Transverse colon (tissue), 4 donors: ENCODE measurements around the gene GJA1. TPM values are rescaled to one million over a fixed set of nuclear protein-coding genes. Genes with fewer than 3 reads are reported as not detected.

Source experiments
- DNase-seq: peaks from one replicate; pipeline ENCODE4 v3.0.0-alpha.2; 2019
- H3K27ac ChIP-seq, 4 donors: fragments of 200-600 bp; sonication (generic); 2 replicates each; pipeline ENCODE4 v1.5.1; 2016 to 2018; ENCODE audit warnings: inconsistent platforms in 4 of 4
- H3K27me3 ChIP-seq: fragments of 200-600 bp; sonication (generic); 2 replicates; pipeline ENCODE4 v1.5.1; 2017; ENCODE audit warnings: inconsistent platforms
- H3K36me3 ChIP-seq, 4 donors: fragments of 200-600 bp; sonication (generic); 2 replicates each; pipeline ENCODE4 v1.5.1; 2017 to 2019; ENCODE audit warnings: inconsistent platforms in 4 of 4
- H3K4me1 ChIP-seq, 4 donors: fragments of 200-600 bp; sonication (generic); 2 replicates each; pipeline ENCODE4 v1.5.1; 2017 to 2020; ENCODE audit warnings: inconsistent platforms in 4 of 4
- H3K4me3 ChIP-seq, 4 donors: fragments of 200-600 bp; sonication (generic); 1 replicate in 1 of 4; 2 replicates in 3 of 4; pipeline versions ENCODE4 v1.5.1 to v1.6.1; 2017 to 2019; ENCODE audit warnings: inconsistent platforms in 4 of 4
- H3K9me3 ChIP-seq, 2 donors: fragments of 200-600 bp; sonication (generic); 2 replicates each; pipeline ENCODE4 v1.5.1; 2017 to 2019; ENCODE audit warnings: inconsistent platforms in 2 of 2
- CTCF ChIP-seq, 5 experiments: fragments of 200-600 bp in 3 of 5; fragments of 450-650 bp in 2 of 5; sonication (generic) in 3 of 5; IDR thresholded peaks; 1 replicate in 2 of 5; 2 replicates in 3 of 5; pipeline ENCODE4 v1.5.1; 2016 to 2017; ENCODE audit warnings: antibody characterized with exemption in 5 of 5, inconsistent platforms in 3 of 5, mild to moderate bottlenecking in 2 of 5, moderate library complexity in 1 of 5
- EP300 ChIP-seq: sonication (generic); formaldehyde crosslinking; IDR thresholded peaks from one replicate; pipeline ENCODE4 v1.6.1; 2017; ENCODE audit warnings: antibody characterized with exemption, low read depth
- POLR2A ChIP-seq: fragments of 450-650 bp; IDR thresholded peaks from one replicate; pipeline ENCODE4 v1.6.1; 2016; ENCODE audit warnings: antibody characterized with exemption, mild to moderate bottlenecking, moderate library complexity
- POLR2AphosphoS5 ChIP-seq, 3 donors: sonication (generic); formaldehyde crosslinking; IDR thresholded peaks; one replicate each; pipeline ENCODE4 v1.6.1; 2016; ENCODE audit warnings: antibody characterized with exemption in 3 of 3
- WGBS, 2 donors: methylation state at CpG; one replicate each; pipeline ENCODE4 v1.1.5; 2018; ENCODE audit warnings: low coverage in 1 of 2; 5-methylcytosine and 5-hydroxymethylcytosine counted together
- in situ Hi-C, 4 donors: fragments of 200-750 bp; cut with MboI; loops; one replicate each; pipeline versions ENCODE4 v1.15.0 to v1.15.1; 2017; ENCODE audit warnings: low sequenced_read_pairs in 3 of 4, low pct_ligation_motif_present in 1 of 4, low pct_unique_long_range_greater_than_20kb in 1 of 4
- intact Hi-C: fragments of 100-400 bp; cut with DNase I; formaldehyde crosslinking; loops from one replicate; pipeline ENCODE4 v1.15.1; 2023; ENCODE audit warnings: low total_unique reads
- total RNA-seq, 4 donors: library from RNA; depleted of rRNA; stranded (reverse); fragments of >200 nt; gene quantifications; one replicate each; pipeline ENCODE4 v1.1.0, GENCODE V29; 2016

GJA1 gene
- total RNA-seq, 4 donors from 2014 or later, result 3.5 to 12.2 (median 7.8) TPM

DNA sequence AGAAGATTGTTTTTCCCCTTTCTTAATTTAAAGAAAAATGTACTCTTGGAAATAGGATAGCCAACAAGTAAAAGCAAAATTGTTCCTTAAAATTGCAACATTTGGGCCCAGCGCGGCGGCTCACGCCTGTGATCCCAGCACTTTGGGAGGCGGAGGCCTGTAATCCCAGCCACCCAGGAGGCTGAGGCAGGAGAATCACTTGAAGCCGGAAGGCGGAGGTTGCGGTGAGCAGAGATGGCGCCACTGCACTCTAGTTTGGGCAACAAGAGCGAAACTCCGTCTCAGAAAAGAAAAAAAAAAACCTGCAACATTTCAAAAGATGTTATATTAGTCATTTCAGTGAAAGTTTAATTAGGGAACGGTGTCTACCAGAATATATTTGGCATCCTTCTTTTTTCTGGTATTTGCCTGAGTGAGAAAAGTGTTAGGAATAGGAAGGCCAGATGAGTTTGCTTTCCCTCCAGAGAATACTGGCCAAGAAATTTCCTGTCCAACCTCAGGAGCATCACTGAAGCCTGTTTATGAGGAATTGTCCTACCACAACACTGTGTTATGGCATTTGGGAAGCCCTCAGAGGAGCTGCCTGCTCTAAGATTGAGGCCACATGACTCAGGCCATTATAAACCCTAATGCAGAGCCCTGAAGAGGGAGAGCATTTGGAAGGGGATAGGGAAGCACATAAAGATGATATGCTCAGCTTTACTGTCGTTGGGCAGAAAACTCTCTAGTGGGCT is 1.2 kb upstream of the GJA1 start:
- intact Hi-C loops (loop anchor here (5.0 kb wide), 1 partner anchor 598 kb away; no protein-coding TSS in a partner anchor), in situ Hi-C loops (loop anchor here in 3 of 4 donors (25.0 kb wide), 1 partner anchor 603 kb away; no protein-coding TSS in a partner anchor)
- DNase-seq, result no peak
- peaks cover 48% of the 10 kb centered on the region for H3K27me3 ChIP-seq
- H3K27ac ChIP-seq, result no peak overlapping the region
- H3K4me1 ChIP-seq, result peaks cover 0 to 14% (median 6%) of the 10 kb centered on the region in 4 donors
- H3K36me3 ChIP-seq, result no peaks in the 10 kb centered on the region
- 82 to 88% methylated on average over 11 to 13 of the region's 13 CpGs for WGBS, 2 donors
- no peak overlapping the region for H3K4me3 ChIP-seq
- TF ChIP-seq POLR2A (no peak), CTCF (IDR thresholded peaks at IDR 0.05) (no peak), EP300 (no peak), POLR2AphosphoS5 (IDR thresholded peaks at IDR 0.05) (no peak)
- H3K9me3 ChIP-seq, result no peaks in the 10 kb centered on the region

DNA sequence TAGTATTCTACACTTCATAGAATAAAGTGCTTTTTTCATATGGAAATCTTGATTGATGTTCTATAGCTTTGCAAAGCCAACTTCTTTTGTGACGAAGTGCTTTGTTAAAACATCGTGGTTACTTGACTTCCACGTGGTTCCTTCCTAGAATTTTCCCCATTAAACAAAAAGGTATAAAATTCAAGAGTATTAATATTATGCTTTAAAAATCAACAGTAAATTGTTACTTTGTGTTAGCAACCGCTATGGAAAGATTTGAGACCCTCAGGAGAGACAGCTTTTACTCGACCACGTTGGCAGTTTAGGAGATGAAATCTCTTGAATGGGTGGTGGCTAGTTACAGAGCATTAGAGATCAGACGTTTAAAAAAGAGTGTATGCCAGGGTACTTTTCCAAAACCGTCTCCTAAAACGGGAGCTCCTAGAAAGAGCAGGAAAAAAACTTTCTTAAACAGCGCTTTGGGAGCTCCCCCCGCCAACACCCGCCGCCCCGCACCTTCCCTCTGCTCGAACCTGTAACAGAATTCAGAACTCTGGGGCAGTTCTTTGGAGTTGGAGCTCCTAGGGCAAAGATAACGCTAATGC is 920 bp downstream of the GJA1 start:
- Histone ChIP-seq H3K27me3 (peaks cover 56% of the 10 kb centered on the region), H3K4me1 (peaks cover 0 to 14% (median 6%) of the 10 kb centered on the region in 4 donors), H3K36me3 (no peaks in the 10 kb centered on the region), H3K9me3 (no peaks in the 10 kb centered on the region), H3K4me3 (peak overlapping the region in 3 of 4 donors; percentile 31 to 55 (median 38)), H3K27ac (peak overlapping the region; percentile 39 to 74 (median 62))
- 9 to 12% methylated on average over 9 to 16 of the region's 16 CpGs for WGBS, 2 donors
- intact Hi-C loops, result no loop called here
- no peak for TF ChIP-seq EP300
- no peak for TF ChIP-seq POLR2A
- TF ChIP-seq CTCF (IDR thresholded peaks at IDR 0.05), result no peak
- no peak for TF ChIP-seq POLR2AphosphoS5 (IDR thresholded peaks at IDR 0.05)
- in situ Hi-C loops, result loop anchor here in 3 of 4 donors (25.0 kb wide), 1 partner anchor 601 kb away; no protein-coding TSS in a partner anchor
- no peak for DNase-seq

DNA sequence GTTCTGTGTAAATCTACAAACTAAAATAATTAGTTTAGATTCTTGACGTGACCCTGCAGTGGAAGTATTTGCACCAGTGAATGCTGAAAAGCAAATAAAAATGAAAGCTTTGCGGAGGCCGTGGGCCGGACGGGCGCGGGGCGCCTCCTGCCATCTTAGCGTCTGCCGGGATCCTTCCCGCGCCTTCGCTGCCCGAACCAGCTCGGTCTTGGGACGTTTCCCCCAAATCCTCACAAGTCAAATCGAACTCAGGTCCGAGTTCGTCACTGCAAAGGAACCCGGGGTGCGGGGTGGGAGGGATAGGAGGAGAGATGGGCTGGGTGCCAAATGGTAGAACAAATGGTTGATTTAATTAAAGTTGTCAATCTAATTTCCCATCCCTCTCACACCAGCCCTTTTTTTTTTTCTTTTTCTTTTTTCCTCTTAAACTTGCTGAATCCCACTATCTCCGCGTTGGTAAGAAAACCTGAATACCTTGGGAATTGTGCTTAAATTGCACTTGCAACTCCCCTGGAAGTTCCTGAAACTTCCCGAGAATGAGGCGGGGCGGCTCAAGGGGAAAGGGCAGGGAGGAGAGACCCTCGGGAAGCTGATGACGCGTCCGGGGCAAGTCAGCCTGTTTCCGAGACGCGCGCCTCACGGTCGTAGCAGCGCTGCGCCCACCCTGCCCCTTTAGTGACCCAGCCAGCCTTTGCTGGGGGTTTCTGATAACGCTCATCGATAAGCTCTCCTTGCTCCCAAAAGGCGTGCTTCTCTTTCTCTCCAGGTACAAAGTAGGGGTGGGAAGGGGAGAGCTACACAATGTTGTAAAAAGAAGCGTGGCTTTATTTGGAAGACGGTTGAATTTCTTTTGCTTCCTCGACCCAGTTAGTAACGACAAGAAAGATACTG is 1.8 kb downstream of the GJA1 start:
- H3K9me3 ChIP-seq, result no peaks in the 10 kb centered on the region
- 10 to 13% methylated on average over 4 to 45 of the region's 45 CpGs for WGBS, 2 donors
- no peaks in the 10 kb centered on the region for H3K36me3 ChIP-seq
- peaks cover 0 to 14% (median 6%) of the 10 kb centered on the region in 4 donors for H3K4me1 ChIP-seq
- peak overlapping the region; percentile 39 to 74 (median 62) for H3K27ac ChIP-seq
- TF ChIP-seq CTCF (IDR thresholded peaks at IDR 0.05) (no peak), POLR2A (no peak)
- peaks cover 56% of the 10 kb centered on the region for H3K27me3 ChIP-seq
- H3K4me3 ChIP-seq, result peak overlapping the region; percentile 27 to 55 (median 34)
- peak; percentile 14 for DNase-seq
- intact Hi-C loops (no loop called here), in situ Hi-C loops (loop anchor here in 3 of 4 donors (25.0 kb wide), 1 partner anchor 600 kb away; no protein-coding TSS in a partner anchor)
